Activated CD4-positive, CD25-positive, alpha-beta regulatory T cell treated with anti-CD3 and anti-CD28 coated beads, Interleukin-2, amount 50 U/mL, for 72 hours (primary cell): ENCODE results near the gene ZNF724.
"Not testable (repeated sequence)": the region's sequence is repeated elsewhere in the genome, so short reads cannot be mapped to it uniquely, and the experiment has no call there.

Experiments
- DNase-seq: peaks from one replicate; pipeline ENCODE4 v3.0.0; 2021

Gene ZNF724

GRCh38 chr19:23249911-23250649 lies at the start of gene ZNF724:
TSS of gene ZNF724 (minus strand) at chr19:23250394. CDS start at chr19:23250242, 152 bp downstream.
- peak; percentile 82 for DNase-seq

- no peak for DNase-seq
These were observed 43.9 kb upstream of the ZNF724 start for GRCh38 chr19:23294141-23294540.

GRCh38 chr19:23289966-23290365 lies 39.8 kb upstream of the ZNF724 start:
- not testable (repeated sequence) for DNase-seq

- no peak for DNase-seq
These were observed 37.4 kb upstream of the ZNF724 start for GRCh38 chr19:23287620-23288019.

- DNase-seq = no peak
These were observed 36.3 kb upstream of the ZNF724 start for GRCh38 chr19:23286477-23286876.

- no peak for DNase-seq
These were observed 35.8 kb upstream of the ZNF724 start for GRCh38 chr19:23285948-23286347.

GRCh38 chr19:23285326-23285725 lies 35.1 kb upstream of the ZNF724 start:
- DNase-seq = not testable (repeated sequence)

- peak; percentile 63 for DNase-seq
These were observed 33.7 kb upstream of the ZNF724 start for GRCh38 chr19:23283925-23284324.

- DNase-seq = no peak
These were observed 31.6 kb upstream of the ZNF724 start for GRCh38 chr19:23281663-23282276.

- not testable (repeated sequence) for DNase-seq
These were observed 27.9 kb upstream of the ZNF724 start for GRCh38 chr19:23278118-23278517.

- DNase-seq = peak; percentile 90
These were observed 23.6 kb upstream of the ZNF724 start for GRCh38 chr19:23273590-23274412.

- DNase-seq = no peak
These were observed 22.9 kb upstream of the ZNF724 start for GRCh38 chr19:23273022-23273589.

GRCh38 chr19:23263870-23264590 lies 13.8 kb upstream of the ZNF724 start:
- DNase-seq = no peak

GRCh38 chr19:23263396-23263795 lies 13.2 kb upstream of the ZNF724 start:
- no peak for DNase-seq

GRCh38 chr19:23262920-23263319 lies 12.7 kb upstream of the ZNF724 start:
- no peak for DNase-seq

GRCh38 chr19:23261496-23262020 lies 11.4 kb upstream of the ZNF724 start:
- DNase-seq = no peak

- no peak for DNase-seq
These were observed 10.8 kb upstream of the ZNF724 start for GRCh38 chr19:23260956-23261355.

GRCh38 chr19:23259961-23260360 lies 9.8 kb upstream of the ZNF724 start:
- DNase-seq = no peak

- no peak for DNase-seq
These were observed 5.5 kb upstream of the ZNF724 start for GRCh38 chr19:23255700-23256099.

- DNase-seq = no peak
These were observed 4.1 kb upstream of the ZNF724 start for GRCh38 chr19:23254141-23254910.

- not testable (repeated sequence) for DNase-seq
These were observed 3.1 kb upstream of the ZNF724 start for GRCh38 chr19:23253256-23253655.

GRCh38 chr19:23241419-23241818 lies 8.8 kb downstream of the ZNF724 start:
- DNase-seq = no peak
